Measurements from ENCODE around the gene SORBS1. TPM values are rescaled to one million over a fixed set of nuclear protein-coding genes. Genes with fewer than 3 reads are reported as not detected.

SORBS1 gene
- total RNA-seq, 1 donor from 2014 or later, result 58.2 TPM

DNA sequence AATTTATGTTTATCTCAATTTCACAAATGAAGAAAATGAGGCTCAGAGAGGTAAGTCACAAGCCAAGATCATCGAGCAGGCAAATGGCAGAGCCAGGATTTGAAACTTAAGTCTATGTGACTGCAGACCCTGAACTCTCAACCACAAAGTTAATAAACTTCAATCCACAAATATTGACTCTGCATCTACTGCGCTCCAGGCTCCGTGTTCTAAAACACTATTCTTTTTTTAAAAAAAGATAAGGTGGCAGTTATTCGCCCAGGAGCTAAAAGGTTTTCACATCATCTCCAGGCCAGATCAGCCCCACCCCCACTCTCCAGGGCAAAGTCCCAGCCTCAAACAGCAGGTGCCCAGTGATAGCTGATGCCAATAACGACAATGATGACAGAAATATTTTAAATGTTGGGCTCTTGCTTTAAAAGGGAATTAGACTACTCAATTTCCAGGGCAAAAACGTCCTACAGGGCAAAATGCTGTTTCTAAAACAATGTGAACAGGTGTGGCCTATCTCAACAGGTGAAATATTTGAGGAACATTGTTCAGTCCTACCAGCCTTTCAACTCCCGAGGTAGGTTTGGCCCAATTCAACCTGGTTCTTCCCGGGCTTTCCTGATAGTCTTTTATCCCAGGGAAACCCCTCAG lies 85.2 kb downstream of the SORBS1 start:
- TF ChIP-seq, protein P1, sequence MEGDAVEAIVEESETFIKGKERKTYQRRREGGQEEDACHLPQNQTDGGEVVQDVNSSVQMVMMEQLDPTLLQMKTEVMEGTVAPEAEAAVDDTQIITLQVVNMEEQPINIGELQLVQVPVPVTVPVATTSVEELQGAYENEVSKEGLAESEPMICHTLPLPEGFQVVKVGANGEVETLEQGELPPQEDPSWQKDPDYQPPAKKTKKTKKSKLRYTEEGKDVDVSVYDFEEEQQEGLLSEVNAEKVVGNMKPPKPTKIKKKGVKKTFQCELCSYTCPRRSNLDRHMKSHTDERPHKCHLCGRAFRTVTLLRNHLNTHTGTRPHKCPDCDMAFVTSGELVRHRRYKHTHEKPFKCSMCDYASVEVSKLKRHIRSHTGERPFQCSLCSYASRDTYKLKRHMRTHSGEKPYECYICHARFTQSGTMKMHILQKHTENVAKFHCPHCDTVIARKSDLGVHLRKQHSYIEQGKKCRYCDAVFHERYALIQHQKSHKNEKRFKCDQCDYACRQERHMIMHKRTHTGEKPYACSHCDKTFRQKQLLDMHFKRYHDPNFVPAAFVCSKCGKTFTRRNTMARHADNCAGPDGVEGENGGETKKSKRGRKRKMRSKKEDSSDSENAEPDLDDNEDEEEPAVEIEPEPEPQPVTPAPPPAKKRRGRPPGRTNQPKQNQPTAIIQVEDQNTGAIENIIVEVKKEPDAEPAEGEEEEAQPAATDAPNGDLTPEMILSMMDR (IDR thresholded peaks at IDR 0.05), result no peak
- peaks cover 53% of the 10 kb centered on the region for H3K4me1 ChIP-seq
- H3K27ac ChIP-seq, result peak overlapping the region; percentile 4
- H3K9me3 ChIP-seq, result no peaks in the 10 kb centered on the region
- H3K36me3 ChIP-seq, result no peaks in the 10 kb centered on the region
- intact Hi-C loops (cut with DNase I), result no loop called here
- no peak for ATAC-seq
- no peak overlapping the region for H3K4me3 ChIP-seq
- DNase-seq, result no peak
- H3K27me3 ChIP-seq (ENCODE audit: low read depth), result no peaks in the 10 kb centered on the region

GRCh38 chr10:95475003-95475383 lies 86.2 kb downstream of the SORBS1 start:
- intact Hi-C loops (cut with DNase I), result no loop called here

GRCh38 chr10:95474228-95475002 lies 86.8 kb downstream of the SORBS1 start:
- intact Hi-C loops (cut with DNase I), result no loop called here
- Histone ChIP-seq H3K4me1 (peaks cover 51% of the 10 kb centered on the region), H3K27ac (peak overlapping the region; percentile 66), H3K27me3 (ENCODE audit: low read depth) (no peaks in the 10 kb centered on the region), H3K36me3 (no peaks in the 10 kb centered on the region), H3K4me3 (no peak overlapping the region), H3K9me3 (no peaks in the 10 kb centered on the region)
- ATAC-seq (peak; percentile 50 to 60), DNase-seq (no peak)
- TF ChIP-seq, protein P1 (IDR thresholded peaks at IDR 0.05), result no peak

More at GRCh38 chr10:95475003-95475383, 86.2 kb downstream of the SORBS1 start:
- H3K27ac ChIP-seq, result peak overlapping the region; percentile 66
- DNase-seq (no peak), ATAC-seq (no peak)
- H3K9me3 ChIP-seq, result no peaks in the 10 kb centered on the region
- TF ChIP-seq, protein P1 (IDR thresholded peaks at IDR 0.05), result no peak
- no peaks in the 10 kb centered on the region for H3K27me3 ChIP-seq (ENCODE audit: low read depth)
- H3K4me3 ChIP-seq, result no peak overlapping the region
- H3K4me1 ChIP-seq, result peaks cover 54% of the 10 kb centered on the region
- H3K36me3 ChIP-seq, result no peaks in the 10 kb centered on the region

- ATAC-seq, result no peak
- Histone ChIP-seq H3K36me3 (no peaks in the 10 kb centered on the region), H3K27me3 (ENCODE audit: low read depth) (no peaks in the 10 kb centered on the region), H3K9me3 (no peaks in the 10 kb centered on the region), H3K4me3 (no peak overlapping the region), H3K27ac (peak overlapping the region; percentile 25), H3K4me1 (peaks cover 50% of the 10 kb centered on the region)
- TF ChIP-seq, protein P1 (IDR thresholded peaks at IDR 0.05), result no peak
- DNase-seq, result no peak
- intact Hi-C loops (cut with DNase I), result no loop called here
Observed at GRCh38 chr10:95472304-95473088, 88.7 kb downstream of the SORBS1 start.

GRCh38 chr10:95469676-95470075 lies 91.5 kb downstream of the SORBS1 start:
- TF ChIP-seq, protein P1 (IDR thresholded peaks at IDR 0.05), result no peak
- peaks cover 39% of the 10 kb centered on the region for H3K4me1 ChIP-seq
- H3K36me3 ChIP-seq, result no peaks in the 10 kb centered on the region
- H3K9me3 ChIP-seq, result no peaks in the 10 kb centered on the region
- intact Hi-C loops (cut with DNase I), result no loop called here
- no peaks in the 10 kb centered on the region for H3K27me3 ChIP-seq (ENCODE audit: low read depth)
- peak overlapping the region; percentile 61 for H3K27ac ChIP-seq
- no peak for DNase-seq
- ATAC-seq, result peak in 1 of 2 donors; percentile 3
- H3K4me3 ChIP-seq, result no peak overlapping the region

Data from lower lobe of right lung (tissue), 2 donors.